HG03175 (cell line): ENCODE data around the gene THUMPD3.

Experiments used
- ATAC-seq: cut with Tn5 transposase; IDR thresholded peaks from one replicate; pipeline ENCODE4 v1.9.1; 2021; ENCODE audit warnings: mild to moderate bottlenecking, moderate library complexity; ENCODE audit not compliant: unreplicated experiment

The THUMPD3 gene

DNA sequence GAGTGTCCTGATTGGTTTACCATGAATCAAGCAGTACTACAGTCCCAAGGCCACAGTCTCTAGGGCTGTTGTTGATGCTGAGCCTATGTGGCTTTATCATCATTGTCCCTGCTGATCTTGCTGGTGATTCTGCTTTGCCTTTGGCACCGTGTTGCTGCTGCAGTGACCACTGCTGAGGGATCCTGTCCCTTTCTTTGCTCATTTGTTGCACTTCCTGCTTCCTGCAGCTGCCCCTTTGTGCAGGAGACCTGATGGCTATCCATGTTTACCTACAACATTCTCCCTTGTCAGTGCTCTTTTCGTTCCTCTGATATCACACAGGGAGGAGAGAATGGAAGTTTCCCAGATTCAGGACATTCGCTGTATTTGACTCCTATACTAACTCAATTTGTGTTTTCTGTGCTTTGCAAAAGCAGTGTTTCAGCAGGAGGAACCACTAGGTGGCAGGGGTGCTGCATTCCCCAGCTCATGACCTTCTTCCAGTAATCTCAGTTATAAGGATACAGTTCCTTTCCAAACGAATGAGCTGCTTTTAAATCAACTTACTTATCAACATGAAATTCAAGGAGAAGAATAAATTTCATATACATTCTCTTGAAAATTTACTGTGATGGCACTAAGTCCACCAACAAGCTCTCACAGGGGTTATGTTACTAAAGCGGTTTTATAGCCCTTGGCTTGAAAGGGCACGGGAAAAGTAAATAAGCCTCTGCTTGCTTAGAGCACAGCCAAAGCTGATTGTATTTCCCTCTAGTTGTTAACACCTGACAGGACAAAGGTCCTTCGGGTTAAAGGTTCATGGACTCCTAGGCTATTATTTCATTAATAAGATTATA, 9.7 kb upstream of the THUMPD3 start:
- no peak for ATAC-seq

DNA sequence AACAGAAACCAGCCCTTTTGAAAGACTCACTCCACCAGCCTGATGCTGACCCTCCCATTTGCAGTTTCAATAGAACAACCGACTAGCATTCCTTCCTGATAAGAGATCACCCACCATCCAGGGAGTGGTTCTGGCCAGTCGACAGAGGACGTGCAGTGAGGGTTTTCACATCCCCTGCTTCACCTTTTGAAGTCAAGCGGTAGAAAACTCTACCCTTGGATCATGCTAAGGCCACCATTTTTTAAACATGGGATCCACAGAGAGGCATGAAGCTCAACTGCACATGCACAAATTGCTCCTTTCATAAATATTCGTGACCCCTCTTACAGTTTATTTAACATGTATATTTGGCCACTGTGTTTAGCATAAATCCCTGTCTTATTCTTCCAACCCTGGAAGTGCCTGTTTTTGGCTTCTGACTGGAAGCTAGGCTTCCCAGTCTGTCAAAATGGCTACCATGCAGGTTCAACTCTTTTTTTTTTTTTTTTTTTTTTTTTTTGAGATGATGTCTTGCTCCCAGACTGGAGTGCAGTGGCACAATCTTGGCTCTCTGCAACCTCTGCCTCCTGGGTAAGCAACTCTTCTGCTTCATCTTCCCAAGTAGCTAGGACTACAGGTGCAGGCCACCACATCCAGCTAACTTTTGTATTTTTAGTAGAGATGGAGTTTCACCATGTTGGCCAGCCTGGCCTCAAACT, 1.0 kb upstream of the THUMPD3 start:
- no peak for ATAC-seq

DNA sequence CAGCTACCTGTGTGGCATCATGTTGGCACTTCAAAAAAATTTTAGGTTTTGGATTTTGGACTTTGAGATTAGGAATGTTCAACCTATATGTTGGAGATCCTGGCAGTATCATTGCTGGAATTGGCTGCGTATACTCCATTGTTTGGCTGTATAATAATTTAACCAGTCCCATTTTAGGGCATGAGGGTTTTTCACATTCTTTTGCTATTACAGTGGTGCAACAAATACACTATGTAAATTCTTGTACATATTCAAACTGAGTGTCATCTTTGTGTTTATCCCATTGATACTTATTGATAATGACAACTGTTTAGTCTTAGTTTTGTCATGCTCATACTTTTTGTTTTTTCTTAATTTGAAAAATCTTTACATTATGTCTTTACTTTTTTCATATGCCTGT, 6.7 kb downstream of the THUMPD3 start:
- no peak for ATAC-seq

DNA sequence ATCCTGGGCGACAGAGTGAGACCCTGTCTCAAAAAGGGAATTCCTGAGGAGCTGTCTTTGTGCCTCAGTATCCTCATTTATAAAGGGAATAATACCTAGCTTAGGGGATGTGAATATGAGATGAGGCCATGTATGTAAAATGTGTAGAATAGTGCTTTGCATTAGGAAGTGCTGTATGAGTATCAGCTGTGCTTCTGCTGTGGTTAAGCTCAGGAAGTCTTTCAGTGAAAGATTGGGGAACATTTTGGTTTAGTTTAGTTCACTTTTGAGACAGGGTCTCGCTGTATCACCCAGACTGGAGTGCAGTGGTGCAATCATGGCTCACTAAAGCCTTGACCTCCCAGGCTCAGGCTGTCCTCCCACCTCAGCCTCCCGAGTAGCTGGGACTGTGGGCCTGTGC, 10.6 kb downstream of the THUMPD3 start:
- ATAC-seq = no peak

GRCh38 chr3:9377981-9378380, 15.1 kb downstream of the THUMPD3 start:
- ATAC-seq = no peak

- ATAC-seq = no peak
Measured at GRCh38 chr3:9379327-9379726, 16.5 kb downstream of the THUMPD3 start.

DNA sequence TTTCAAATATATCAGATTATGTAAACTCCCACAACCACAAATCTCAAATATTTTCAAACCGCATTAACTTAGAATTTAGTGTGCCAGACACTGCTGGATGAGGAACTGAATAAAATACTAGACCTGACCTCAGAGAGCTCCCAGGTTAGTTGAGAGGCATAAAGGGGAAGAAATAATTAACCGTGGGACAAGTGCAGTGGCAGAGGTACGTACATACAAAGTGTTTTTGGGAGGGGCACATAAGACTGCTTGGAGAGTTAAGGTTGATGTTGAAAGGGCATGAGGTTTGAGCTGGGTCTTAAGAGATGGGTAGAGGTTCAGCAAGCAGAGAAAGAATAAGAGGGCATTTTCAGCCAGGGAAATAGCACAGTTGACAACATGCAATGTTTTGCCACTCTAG, 17.2 kb downstream of the THUMPD3 start:
- no peak for ATAC-seq

GRCh38 chr3:9384141-9384828, 21.4 kb downstream of the THUMPD3 start:
- no peak for ATAC-seq

DNA sequence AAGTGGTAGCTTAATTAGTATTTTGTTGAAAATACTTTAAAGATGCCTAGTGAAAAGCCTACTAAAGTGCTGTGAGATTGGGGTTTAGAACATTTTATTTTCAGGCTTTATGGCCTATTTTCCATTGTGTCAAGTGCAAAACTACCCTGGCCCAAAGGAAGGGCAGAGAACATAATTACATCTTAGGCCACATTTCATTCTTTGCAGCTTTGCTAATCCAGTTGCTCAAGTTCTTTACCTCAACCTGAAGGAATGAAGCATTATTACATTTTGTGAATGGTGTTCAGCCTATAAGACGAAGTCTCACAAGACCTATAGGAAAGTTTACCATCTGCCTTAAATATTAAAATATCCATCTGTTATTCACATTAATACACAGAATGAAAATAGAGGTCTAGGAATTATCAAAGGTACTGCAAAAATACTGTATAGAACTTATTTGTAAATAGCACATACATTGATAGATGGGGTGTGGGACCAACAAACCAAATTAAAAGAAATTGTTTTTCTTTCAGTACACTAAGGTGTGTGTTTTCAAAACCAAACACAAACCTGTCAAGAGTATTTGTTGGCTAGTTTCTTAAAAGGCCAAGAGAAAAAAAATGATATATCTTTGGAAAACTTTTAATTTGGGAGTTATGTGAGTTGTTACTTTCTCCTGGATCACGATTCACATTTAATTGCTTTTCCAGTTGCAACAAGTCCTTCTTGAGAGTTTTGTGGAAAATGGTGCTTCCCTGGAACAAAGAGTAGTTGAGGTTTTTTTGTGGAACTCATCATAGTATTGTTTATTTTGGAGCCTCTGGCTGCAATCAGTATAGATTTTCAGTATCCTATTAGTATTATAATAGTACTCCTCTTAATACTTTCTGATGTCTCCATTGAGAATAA, 22.6 kb downstream of the THUMPD3 start:
- no peak for ATAC-seq

DNA sequence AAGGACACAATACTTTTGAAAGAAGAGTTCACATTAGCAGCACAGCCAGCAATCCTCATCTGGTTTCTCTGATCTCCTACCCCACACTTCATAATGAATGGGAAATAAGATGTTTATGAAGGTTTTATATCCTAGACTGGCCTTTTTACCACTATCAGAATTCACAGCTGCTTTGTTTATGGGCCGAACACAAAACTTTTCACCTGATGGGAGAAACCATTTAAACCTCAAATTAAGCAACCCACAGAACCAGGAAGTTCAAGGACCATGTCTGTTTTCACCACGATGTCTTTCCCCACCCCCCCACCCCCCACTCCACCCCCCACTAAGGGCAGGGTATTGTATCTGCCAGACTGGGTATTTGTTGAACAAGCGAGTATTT, 23.2 kb downstream of the THUMPD3 start:
- no peak for ATAC-seq

DNA sequence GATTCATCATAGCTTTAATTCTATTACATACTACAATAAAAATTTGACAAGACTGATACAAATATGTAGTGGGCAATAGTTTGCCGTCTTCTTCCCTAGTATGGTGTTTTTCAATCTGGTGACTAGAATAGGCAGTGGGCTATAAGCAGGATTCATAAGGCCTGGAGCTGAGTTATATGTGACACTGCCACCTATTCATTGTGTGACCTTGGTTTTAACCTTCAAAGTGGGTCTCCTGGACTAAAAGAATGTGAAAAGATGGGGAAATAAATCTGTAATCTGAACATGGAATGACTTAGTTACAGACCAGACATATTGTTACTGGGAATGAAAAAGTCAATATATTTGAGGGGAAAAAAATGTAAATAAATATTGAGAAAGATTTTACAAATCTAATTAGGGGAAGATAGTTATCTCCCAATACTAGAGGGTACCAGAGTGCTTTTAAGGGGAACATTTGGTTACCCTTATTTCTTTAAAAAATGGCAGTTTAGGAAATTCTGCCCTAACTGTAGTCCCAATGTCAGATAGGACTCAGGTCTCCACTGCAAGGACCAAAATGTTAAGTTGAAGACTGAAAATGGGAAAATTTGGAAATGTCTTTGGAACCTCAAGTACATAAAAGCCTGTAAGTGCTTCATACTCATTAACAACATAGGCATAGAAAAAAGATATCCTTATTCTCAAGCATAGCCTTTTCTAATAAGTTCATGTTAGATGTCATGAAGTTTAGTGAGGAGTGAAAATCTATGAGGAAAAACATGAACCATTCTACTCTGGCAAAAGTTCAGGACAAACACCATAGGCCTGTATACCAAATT, 23.9 kb downstream of the THUMPD3 start:
- ATAC-seq = no peak

- no peak for ATAC-seq
Measured at GRCh38 chr3:9387322-9387655, 24.4 kb downstream of the THUMPD3 start.

- ATAC-seq = no peak
Measured at GRCh38 chr3:9388142-9388541, 25.3 kb downstream of the THUMPD3 start.

GRCh38 chr3:9388562-9389272, 25.9 kb downstream of the THUMPD3 start:
- ATAC-seq = no peak

GRCh38 chr3:9390265-9390888, 27.5 kb downstream of the THUMPD3 start:
- ATAC-seq = no peak

DNA sequence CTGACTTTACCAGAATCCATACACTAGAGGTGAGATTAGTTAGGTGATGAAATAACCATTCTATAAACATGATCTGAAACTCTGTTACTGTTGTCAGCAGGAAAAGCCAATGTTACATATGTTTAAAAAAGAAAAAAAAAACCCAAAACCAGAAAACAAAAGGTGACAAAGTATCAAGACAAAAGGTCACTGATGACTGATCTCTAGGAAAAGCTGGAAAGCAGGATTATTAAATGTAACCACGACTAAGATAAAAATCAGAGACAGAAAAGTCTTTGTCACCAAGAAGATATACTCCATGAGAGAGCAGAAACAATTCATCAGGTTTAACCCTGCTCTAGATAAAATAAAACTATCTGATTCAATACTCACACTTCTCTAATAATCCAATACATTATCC, 29.2 kb downstream of the THUMPD3 start:
- ATAC-seq = no peak

DNA sequence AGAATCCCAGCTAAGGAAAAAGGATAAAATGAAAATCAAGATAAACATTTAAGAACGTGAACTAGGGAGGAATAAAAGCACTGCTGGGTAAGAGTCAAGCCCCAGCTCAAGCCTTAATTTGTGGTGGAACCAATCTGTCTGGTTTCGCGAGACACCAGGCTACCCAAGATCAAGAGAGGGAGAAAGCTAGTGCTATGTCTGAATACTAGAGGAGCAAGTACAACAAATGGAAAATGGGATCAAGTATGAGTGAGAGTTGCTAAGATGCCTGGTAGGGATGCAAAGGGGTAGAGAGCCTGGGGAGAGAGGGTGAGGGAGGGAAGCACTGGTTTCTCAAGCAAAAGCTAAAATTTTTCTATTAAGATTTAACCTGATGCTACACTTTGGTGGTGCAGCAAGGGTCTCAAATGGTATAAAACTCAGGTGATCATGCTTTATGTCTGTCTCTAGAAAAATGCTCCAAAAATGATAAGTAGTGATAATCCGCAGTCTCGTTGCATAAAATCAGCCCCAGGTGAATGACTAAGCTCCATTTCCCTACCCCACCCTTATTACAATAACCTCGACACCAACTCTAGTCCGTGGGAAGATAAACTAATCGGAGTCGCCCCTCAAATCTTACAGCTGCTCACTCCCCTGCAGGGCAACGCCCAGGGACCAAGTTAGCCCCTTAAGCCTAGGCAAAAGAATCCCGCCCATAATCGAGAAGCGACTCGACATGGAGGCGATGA, 32.9 kb downstream of the THUMPD3 start:
- ATAC-seq = no peak

GRCh38 chr3:9396301-9396631, 33.4 kb downstream of the THUMPD3 start:
- ATAC-seq = peak; percentile 28
